Loucy (cell line): ENCODE data around the gene HEATR5B.

ENCODE experiments used
- H2AFZ ChIP-seq: fragments of 200-600 bp; sonication (generic); 2 replicates; pipeline ENCODE4 v1.6.0; 2016; ENCODE audit warnings: antibody characterized with exemption, mild to moderate bottlenecking, low read length, moderate library complexity
- H3F3A ChIP-seq: fragments of 200-600 bp; 2 replicates; pipeline ENCODE4 v1.6.0; 2016; ENCODE audit warnings: antibody characterized with exemption, low read depth, mild to moderate bottlenecking
- H3K27me3 ChIP-seq: fragments of 200-600 bp; sonication (generic); 2 replicates; pipeline ENCODE4 v1.6.1; 2014; ENCODE audit warnings: low read length, mild to moderate bottlenecking; ENCODE audit not compliant: insufficient read depth, poor library complexity, severe bottlenecking
- H3K36me3 ChIP-seq: fragments of 200-600 bp; sonication (generic); 2 replicates; pipeline ENCODE4 v1.6.1; 2016; ENCODE audit warnings: low read length; ENCODE audit not compliant: insufficient read depth
- H3K4me1 ChIP-seq: fragments of 200-600 bp; sonication (generic); 2 replicates; pipeline ENCODE4 v1.5.1; 2014; ENCODE audit warnings: low read length, mild to moderate bottlenecking; ENCODE audit not compliant: insufficient read depth, poor library complexity, severe bottlenecking
- H3K4me2 ChIP-seq: fragments of 200-600 bp; sonication (generic); 2 replicates; pipeline ENCODE4 v1.6.0; 2014; ENCODE audit warnings: antibody characterized with exemption, low read length, low read depth, mild to moderate bottlenecking; ENCODE audit not compliant: poor library complexity, severe bottlenecking
- H3K4me3 ChIP-seq: fragments of 200-600 bp; sonication (generic); 2 replicates; pipeline ENCODE4 v1.5.1; 2014; ENCODE audit warnings: low read length, mild to moderate bottlenecking, mixed read lengths; ENCODE audit not compliant: poor library complexity, severe bottlenecking
- H3K79me2 ChIP-seq: fragments of 200-600 bp; sonication (generic); 2 replicates; pipeline ENCODE4 v1.6.1; 2014; ENCODE audit warnings: low read length; ENCODE audit not compliant: insufficient read depth
- H3K9ac ChIP-seq: fragments of 200-600 bp; sonication (generic); 2 replicates; pipeline ENCODE4 v1.6.0; 2014; ENCODE audit warnings: mild to moderate bottlenecking, low read depth, low read length, moderate library complexity; ENCODE audit not compliant: poor library complexity, severe bottlenecking
- H3K9me2 ChIP-seq: fragments of 200-600 bp; sonication (generic); replicated peaks from 2 replicates; pipeline ENCODE4 v1.6.1; 2016; ENCODE audit warnings: low read depth, low read length, mixed read lengths
- H3K9me3 ChIP-seq: fragments of 200-600 bp; sonication (generic); 2 replicates; pipeline ENCODE4 v1.6.1; 2014; ENCODE audit warnings: mild to moderate bottlenecking, antibody characterized with exemption, low read length, low read depth; ENCODE audit not compliant: insufficient read depth
- H4K20me1 ChIP-seq: fragments of 200-600 bp; sonication (generic); 2 replicates; pipeline ENCODE4 v1.6.0; 2014; ENCODE audit warnings: antibody characterized with exemption, low read length, mild to moderate bottlenecking; ENCODE audit not compliant: insufficient read depth, poor library complexity, severe bottlenecking
- EZH2phosphoT487 ChIP-seq: fragments of 200-600 bp; IDR thresholded peaks from 2 replicates; pipeline ENCODE4 v1.6.1; 2018; ENCODE audit warnings: antibody characterized with exemption, mild to moderate bottlenecking, moderate library complexity, borderline replicate concordance
- TF ChIP-seq, protein P1 (sequence below): fragments of 200-600 bp; sonication (generic); conservative IDR thresholded peaks from 2 replicates; pipeline ENCODE4 v1.5.1; 2014; ENCODE audit warnings: mild to moderate bottlenecking, antibody characterized with exemption, low read length

Gene HEATR5B

DNA sequence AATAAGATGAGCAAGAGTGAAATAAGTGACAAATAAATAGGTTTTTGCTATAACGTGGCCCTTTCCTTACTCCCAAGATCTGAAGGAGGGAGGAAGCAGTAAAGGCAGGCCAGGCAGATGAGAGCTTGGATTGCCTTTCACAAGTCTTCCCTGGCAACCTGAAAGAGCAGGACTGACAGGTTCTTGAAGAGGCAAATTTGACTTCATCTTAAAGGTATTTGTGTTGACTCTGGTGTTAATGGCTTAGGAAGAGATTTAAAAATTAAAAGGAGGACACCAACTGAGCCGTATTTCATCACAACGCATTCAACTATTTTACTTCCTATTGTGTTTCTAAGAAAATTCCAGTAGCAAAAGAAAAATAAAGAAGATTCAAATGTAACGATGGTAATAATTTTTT, 121.1 kb downstream of the HEATR5B start:
- peaks cover 77% of the 10 kb centered on the region for H3K79me2 ChIP-seq
- H4K20me1 ChIP-seq = peaks cover 33% of the 10 kb centered on the region

DNA sequence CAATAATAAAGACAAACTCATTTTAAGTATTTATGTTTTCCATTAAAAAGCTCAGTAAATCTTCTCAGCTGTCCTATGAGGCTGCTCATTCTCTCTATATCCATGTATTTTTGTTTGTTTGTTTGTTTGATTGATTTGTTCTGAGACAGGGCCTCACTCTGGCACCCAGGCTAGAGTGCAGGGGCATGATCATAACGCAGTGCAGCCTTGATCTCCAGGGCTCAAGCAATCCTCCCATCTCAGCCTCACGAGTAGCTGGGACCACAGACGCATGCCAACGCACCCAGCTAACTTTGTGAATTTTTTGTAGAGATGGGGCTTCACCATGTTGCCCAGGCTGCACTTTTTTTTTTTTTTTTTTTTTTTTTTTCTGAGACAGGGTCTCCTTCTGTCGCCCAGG, 123.4 kb downstream of the HEATR5B start:
- peaks cover 58% of the 10 kb centered on the region for H3K4me1 ChIP-seq
- no peaks in the 10 kb centered on the region for H3K36me3 ChIP-seq
- H3F3A ChIP-seq = no peaks in the 10 kb centered on the region
- H3K79me2 ChIP-seq = peaks cover 96% of the 10 kb centered on the region
- H3K4me3 ChIP-seq = peak overlapping the region; percentile 7
- no peaks in the 10 kb centered on the region for H3K9me3 ChIP-seq
- no peak overlapping the region for H3K9ac ChIP-seq
- H3K4me2 ChIP-seq = peak overlapping the region; percentile 88
- peaks cover 33% of the 10 kb centered on the region for H4K20me1 ChIP-seq
- no peak for TF ChIP-seq EZH2phosphoT487
- TF ChIP-seq, protein P1, sequence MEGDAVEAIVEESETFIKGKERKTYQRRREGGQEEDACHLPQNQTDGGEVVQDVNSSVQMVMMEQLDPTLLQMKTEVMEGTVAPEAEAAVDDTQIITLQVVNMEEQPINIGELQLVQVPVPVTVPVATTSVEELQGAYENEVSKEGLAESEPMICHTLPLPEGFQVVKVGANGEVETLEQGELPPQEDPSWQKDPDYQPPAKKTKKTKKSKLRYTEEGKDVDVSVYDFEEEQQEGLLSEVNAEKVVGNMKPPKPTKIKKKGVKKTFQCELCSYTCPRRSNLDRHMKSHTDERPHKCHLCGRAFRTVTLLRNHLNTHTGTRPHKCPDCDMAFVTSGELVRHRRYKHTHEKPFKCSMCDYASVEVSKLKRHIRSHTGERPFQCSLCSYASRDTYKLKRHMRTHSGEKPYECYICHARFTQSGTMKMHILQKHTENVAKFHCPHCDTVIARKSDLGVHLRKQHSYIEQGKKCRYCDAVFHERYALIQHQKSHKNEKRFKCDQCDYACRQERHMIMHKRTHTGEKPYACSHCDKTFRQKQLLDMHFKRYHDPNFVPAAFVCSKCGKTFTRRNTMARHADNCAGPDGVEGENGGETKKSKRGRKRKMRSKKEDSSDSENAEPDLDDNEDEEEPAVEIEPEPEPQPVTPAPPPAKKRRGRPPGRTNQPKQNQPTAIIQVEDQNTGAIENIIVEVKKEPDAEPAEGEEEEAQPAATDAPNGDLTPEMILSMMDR = no peak
- H3K9me2 ChIP-seq = no peaks in the 10 kb centered on the region
- H2AFZ ChIP-seq = no peak overlapping the region
- no peaks in the 10 kb centered on the region for H3K27me3 ChIP-seq

More for the DNA sequence above, 121.1 kb downstream of the HEATR5B start:
- Histone ChIP-seq H3K27me3 (no peaks in the 10 kb centered on the region), H3K4me3 (peak overlapping the region; percentile 91), H3F3A (no peaks in the 10 kb centered on the region), H3K9ac (peak overlapping the region; percentile 78), H3K4me1 (peaks cover 62% of the 10 kb centered on the region), H3K9me2 (no peaks in the 10 kb centered on the region), H3K9me3 (no peaks in the 10 kb centered on the region), H3K4me2 (peak overlapping the region; percentile 88), H2AFZ (no peak overlapping the region), H3K36me3 (no peaks in the 10 kb centered on the region)
- TF ChIP-seq, protein P1 = no peak
- no peak for TF ChIP-seq EZH2phosphoT487

DNA sequence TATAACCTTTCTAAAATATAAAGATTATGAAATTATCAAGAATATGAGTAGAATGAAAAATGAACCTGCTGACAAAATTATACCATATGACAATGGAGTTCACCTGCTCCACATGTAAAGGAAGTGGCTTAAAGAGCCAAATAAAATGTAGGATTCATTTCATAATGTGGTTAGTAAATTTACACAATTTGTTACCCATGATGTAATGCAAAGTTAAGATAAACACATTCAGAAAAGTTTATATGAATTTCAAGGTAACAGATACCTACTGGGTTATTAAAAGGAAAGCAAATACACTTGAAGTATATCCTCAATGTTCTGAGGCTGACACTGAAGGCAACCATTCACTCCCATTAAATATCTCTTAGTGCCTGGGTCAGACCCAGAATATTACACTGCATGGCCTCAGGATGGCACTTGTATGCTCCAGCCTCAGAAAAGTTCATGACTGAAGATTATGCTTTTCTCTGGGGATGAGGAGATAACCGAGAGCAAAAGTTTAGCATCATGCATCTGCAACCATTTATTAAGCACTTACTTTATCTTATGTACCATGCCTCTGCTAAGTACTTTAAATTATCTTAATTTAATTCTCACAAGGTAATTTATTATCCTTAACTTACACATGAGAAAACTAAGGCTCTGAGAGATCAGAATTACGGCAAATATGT, 124.0 kb downstream of the HEATR5B start:
- Histone ChIP-seq H3K9me3 (no peaks in the 10 kb centered on the region), H3K9ac (no peak overlapping the region), H3K27me3 (no peaks in the 10 kb centered on the region), H3K36me3 (no peaks in the 10 kb centered on the region), H3K9me2 (no peaks in the 10 kb centered on the region), H3F3A (no peaks in the 10 kb centered on the region), H3K4me1 (peaks cover 58% of the 10 kb centered on the region), H3K79me2 (peaks cover 96% of the 10 kb centered on the region), H2AFZ (no peak overlapping the region), H3K4me3 (peak overlapping the region; percentile 10), H3K4me2 (peak overlapping the region; percentile 88), H4K20me1 (peaks cover 39% of the 10 kb centered on the region)
- TF ChIP-seq EZH2phosphoT487 = no peak
- TF ChIP-seq, protein P1 = 0 out of 2 replicates have a peak, but pooled peaks have one; percentile 19
